ENCODE results near the gene CAMK2N1. TPM values are rescaled to one million over a fixed set of nuclear protein-coding genes. Genes with fewer than 3 reads are reported as not detected.

Gene CAMK2N1
- total and polyA plus RNA-seq, 10 of the 15 experiments (the other 5 are each of a cell fraction or from before 2014, with no cell fraction given) = 0.23 TPM; not detected in 9

DNA sequence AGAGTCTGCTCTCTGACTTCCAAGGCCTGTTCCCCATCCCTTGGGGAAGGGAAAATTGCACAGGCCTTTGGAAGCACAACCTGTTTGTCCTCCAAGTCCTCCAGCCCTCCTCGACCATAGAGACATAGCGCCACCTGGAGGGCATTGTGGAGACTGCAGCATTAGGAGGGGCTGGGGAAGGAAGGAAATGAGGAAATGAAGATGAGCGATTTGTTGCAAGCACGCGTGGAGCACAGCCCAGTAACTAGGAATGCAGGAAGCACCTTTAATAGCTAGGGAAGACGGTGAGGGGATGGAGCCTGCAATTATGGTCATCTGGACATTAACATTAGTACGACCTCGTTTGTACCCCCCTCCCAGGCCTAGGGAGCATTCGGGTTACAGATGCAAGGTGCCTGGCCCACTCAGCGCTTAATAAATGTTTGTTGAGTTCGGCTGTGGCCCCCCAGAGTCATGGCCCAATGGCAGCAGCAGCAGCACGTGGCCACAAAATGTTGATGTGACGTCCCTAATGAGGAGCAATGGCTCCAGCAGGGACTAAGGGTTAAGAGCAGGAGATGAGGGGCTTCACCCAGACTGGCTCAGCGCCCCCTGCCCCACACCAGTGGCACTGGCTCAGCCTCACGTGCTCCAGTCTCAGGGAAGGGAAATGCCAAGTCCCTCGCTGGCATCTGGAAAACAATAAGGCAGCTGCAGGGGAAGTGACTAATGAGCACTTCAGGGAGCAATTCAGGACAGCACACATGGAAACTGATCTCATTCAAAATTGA, 8.0 kb upstream of the CAMK2N1 start:
- Histone ChIP-seq H3K27ac (ENCODE audit: control insufficient read depth, insufficient read depth) (no peak overlapping the region), H2AFZ (ENCODE audit: control insufficient read depth, low read depth, low read length) (peak overlapping the region; percentile 83), H3K9me3 (replicated peaks; ENCODE audit: control insufficient read depth, insufficient read depth, low read length) (no peaks in the 10 kb centered on the region), H3K4me2 (ENCODE audit: control insufficient read depth, insufficient read depth) (peak overlapping the region; percentile 21; the same call in 1 of the 2 replicates), H3K36me3 (ENCODE audit: control insufficient read depth in 2 of 2, insufficient read depth in 2 of 2, low read length in 1 of 2) (peaks cover 2 to 4% of the 10 kb centered on the region in 2 experiments; a peak in 3 of 4 replicates), H3K4me3 (no peak overlapping the region), H3K79me2 (ENCODE audit: control insufficient read depth, insufficient read depth, low read length) (no peaks in the 10 kb centered on the region), H3K27me3 (replicated peaks in 1 of 2; ENCODE audit: control insufficient read depth in 2 of 2, insufficient read depth in 2 of 2, low read length in 1 of 2) (no peaks in the 10 kb centered on the region; a peak in 1 of 4 replicates), H3K9ac (ENCODE audit: control insufficient read depth, insufficient read depth, low read length) (no peak overlapping the region), H3K4me1 (ENCODE audit: control insufficient read depth, insufficient read depth, low read length) (no peaks in the 10 kb centered on the region), H4K20me1 (ENCODE audit: control insufficient read depth, insufficient read depth) (no peaks in the 10 kb centered on the region)
- FAIRE-seq (peak; percentile 99), DNase-seq (ENCODE audit: low read depth, low spot score) (peak; percentile 51), ATAC-seq (peak; percentile 95)
- intact Hi-C loops (cut with micrococcal nuclease; ENCODE audit: unreplicated experiment) = loop anchor here (1.0 to 5.0 kb wide), 3 partner anchors 117 to 577 kb away; no protein-coding TSS in a partner anchor
- ChIA-PET CTCF (interaction anchor here (0.7 to 5.1 kb wide), 23 partner anchors 9 to 577 kb away, joined by 3 to 47 read pairs (median 4); no protein-coding TSS in a partner anchor), RAD21 (ENCODE audit: unreplicated experiment) (interaction anchor here (0.9 to 4.3 kb wide), 7 partner anchors 28 to 342 kb away, joined by 3 to 14 read pairs (median 4); no protein-coding TSS in a partner anchor), POLR2A (interaction anchor here (0.8 kb wide), 1 partner anchor 322 kb away, joined by 7 read pairs; no protein-coding TSS in a partner anchor), SMC1A (ENCODE audit: uncharacterized antibody, unreplicated experiment) (interaction anchor here (0.9 to 1.8 kb wide), 6 partner anchors 20 to 573 kb away, joined by 3 to 5 read pairs (median 4); no protein-coding TSS in a partner anchor)
- BruUV-seq (replicated peaks) = no TSS peak
- 14% methylated on average over 16 of the region's 16 CpGs for WGBS (ENCODE audit: insufficient coverage, insufficient replicate concordance, low lambda C conversion rate, missing lambda C conversion rate)
- in situ Hi-C loops (cut with MboI) = loop anchor here (5.0 to 10.0 kb wide), 3 partner anchors 117 to 579 kb away; no protein-coding TSS in a partner anchor
- TF ChIP-seq, protein P1, sequence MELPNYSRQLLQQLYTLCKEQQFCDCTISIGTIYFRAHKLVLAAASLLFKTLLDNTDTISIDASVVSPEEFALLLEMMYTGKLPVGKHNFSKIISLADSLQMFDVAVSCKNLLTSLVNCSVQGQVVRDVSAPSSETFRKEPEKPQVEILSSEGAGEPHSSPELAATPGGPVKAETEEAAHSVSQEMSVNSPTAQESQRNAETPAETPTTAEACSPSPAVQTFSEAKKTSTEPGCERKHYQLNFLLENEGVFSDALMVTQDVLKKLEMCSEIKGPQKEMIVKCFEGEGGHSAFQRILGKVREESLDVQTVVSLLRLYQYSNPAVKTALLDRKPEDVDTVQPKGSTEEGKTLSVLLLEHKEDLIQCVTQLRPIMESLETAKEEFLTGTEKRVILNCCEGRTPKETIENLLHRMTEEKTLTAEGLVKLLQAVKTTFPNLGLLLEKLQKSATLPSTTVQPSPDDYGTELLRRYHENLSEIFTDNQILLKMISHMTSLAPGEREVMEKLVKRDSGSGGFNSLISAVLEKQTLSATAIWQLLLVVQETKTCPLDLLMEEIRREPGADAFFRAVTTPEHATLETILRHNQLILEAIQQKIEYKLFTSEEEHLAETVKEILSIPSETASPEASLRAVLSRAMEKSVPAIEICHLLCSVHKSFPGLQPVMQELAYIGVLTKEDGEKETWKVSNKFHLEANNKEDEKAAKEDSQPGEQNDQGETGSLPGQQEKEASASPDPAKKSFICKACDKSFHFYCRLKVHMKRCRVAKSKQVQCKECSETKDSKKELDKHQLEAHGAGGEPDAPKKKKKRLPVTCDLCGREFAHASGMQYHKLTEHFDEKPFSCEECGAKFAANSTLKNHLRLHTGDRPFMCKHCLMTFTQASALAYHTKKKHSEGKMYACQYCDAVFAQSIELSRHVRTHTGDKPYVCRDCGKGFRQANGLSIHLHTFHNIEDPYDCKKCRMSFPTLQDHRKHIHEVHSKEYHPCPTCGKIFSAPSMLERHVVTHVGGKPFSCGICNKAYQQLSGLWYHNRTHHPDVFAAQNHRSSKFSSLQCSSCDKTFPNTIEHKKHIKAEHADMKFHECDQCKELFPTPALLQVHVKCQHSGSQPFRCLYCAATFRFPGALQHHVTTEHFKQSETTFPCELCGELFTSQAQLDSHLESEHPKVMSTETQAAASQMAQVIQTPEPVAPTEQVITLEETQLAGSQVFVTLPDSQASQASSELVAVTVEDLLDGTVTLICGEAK (IDR thresholded peaks at IDR 0.05; ENCODE audit: borderline replicate concordance) = no peak
- TF ChIP-seq RBBP5 (conservative IDR thresholded peaks at IDR 0.05) (no peak), BMI1 (IDR thresholded peaks at IDR 0.05; ENCODE audit: borderline replicate concordance) (no peak), CREB1 (IDR thresholded peaks at IDR 0.05; ENCODE audit: low read depth) (no peak), RB1 (IDR thresholded peaks at IDR 0.05; ENCODE audit: borderline replicate concordance) (no peak), EED (IDR thresholded peaks at IDR 0.05; ENCODE audit: low read depth) (no peak), WRNIP1 (IDR thresholded peaks at IDR 0.05; ENCODE audit: borderline replicate concordance, low read depth, low read length) (no peak), POLR2AphosphoS5 (IDR thresholded peaks at IDR 0.05; ENCODE audit: low read length) (no peak), KAT2A (conservative IDR thresholded peaks at IDR 0.05; ENCODE audit: control insufficient read depth, low read depth, low read length) (no peak), CEBPB (IDR thresholded peaks at IDR 0.05; ENCODE audit: borderline replicate concordance in 1 of 2, low read depth in 2 of 2, low read length in 2 of 2) (no peak), SREBF1 (IDR thresholded peaks at IDR 0.05; ENCODE audit: low read length) (no peak), NRF1 (conservative IDR thresholded peaks at IDR 0.05; ENCODE audit: low read depth, low read length) (no peak), RAD21 (IDR thresholded peaks at IDR 0.05; ENCODE audit: insufficient read depth, low read depth, low read length) (peak; percentile 99), ETV6 (conservative IDR thresholded peaks at IDR 0.05 in 1 of 2, IDR thresholded peaks at IDR 0.05 in 1 of 2; ENCODE audit: borderline replicate concordance in 1 of 2, low read depth in 1 of 2) (peak in 1 of 2 experiments; percentile 67; a peak in 2 of 4 replicates)
- TF ChIP-seq, protein P2, sequence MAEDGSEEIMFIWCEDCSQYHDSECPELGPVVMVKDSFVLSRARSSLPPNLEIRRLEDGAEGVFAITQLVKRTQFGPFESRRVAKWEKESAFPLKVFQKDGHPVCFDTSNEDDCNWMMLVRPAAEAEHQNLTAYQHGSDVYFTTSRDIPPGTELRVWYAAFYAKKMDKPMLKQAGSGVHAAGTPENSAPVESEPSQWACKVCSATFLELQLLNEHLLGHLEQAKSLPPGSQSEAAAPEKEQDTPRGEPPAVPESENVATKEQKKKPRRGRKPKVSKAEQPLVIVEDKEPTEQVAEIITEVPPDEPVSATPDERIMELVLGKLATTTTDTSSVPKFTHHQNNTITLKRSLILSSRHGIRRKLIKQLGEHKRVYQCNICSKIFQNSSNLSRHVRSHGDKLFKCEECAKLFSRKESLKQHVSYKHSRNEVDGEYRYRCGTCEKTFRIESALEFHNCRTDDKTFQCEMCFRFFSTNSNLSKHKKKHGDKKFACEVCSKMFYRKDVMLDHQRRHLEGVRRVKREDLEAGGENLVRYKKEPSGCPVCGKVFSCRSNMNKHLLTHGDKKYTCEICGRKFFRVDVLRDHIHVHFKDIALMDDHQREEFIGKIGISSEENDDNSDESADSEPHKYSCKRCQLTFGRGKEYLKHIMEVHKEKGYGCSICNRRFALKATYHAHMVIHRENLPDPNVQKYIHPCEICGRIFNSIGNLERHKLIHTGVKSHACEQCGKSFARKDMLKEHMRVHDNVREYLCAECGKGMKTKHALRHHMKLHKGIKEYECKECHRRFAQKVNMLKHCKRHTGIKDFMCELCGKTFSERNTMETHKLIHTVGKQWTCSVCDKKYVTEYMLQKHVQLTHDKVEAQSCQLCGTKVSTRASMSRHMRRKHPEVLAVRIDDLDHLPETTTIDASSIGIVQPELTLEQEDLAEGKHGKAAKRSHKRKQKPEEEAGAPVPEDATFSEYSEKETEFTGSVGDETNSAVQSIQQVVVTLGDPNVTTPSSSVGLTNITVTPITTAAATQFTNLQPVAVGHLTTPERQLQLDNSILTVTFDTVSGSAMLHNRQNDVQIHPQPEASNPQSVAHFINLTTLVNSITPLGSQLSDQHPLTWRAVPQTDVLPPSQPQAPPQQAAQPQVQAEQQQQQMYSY (CRISPR knock-in tag; IDR thresholded peaks at IDR 0.05) = no peak
